Adipocyte (in vitro differentiated cells): ENCODE measurements around the gene RENBP.

Experiments used
- DNase-seq: peaks from one replicate; pipeline ENCODE4 v3.0.0-alpha.2; 2015; ENCODE audit warnings: low read depth
- H3K27me3 ChIP-seq: replicated peaks from 2 replicates; pipeline ENCODE4 v1.7.0; 2013; ENCODE audit warnings: mild to moderate bottlenecking, low read length, moderate library complexity; ENCODE audit not compliant: control insufficient read depth, insufficient read depth
- H3K36me3 ChIP-seq: 2 replicates; pipeline ENCODE4 v1.7.0; 2013; ENCODE audit warnings: low read length, mild to moderate bottlenecking, moderate library complexity; ENCODE audit not compliant: control insufficient read depth, insufficient read depth, severe bottlenecking
- H3K4me1 ChIP-seq: 2 replicates; pipeline ENCODE4 v1.7.0; 2013; ENCODE audit warnings: mild to moderate bottlenecking, low read length, moderate library complexity; ENCODE audit not compliant: control insufficient read depth, insufficient read depth
- H3K4me3 ChIP-seq: 2 replicates; pipeline ENCODE4 v1.7.0; 2013; ENCODE audit warnings: mild to moderate bottlenecking, low read length, moderate library complexity
- H3K9ac ChIP-seq: 2 replicates; pipeline ENCODE4 v1.7.0; 2013; ENCODE audit warnings: mild to moderate bottlenecking, low read length, moderate library complexity
- H3K9me3 ChIP-seq: 2 replicates; pipeline ENCODE4 v1.7.0; 2013; ENCODE audit warnings: mild to moderate bottlenecking, low read length, moderate library complexity; ENCODE audit not compliant: control insufficient read depth

RENBP gene

GRCh38 chrX:153969904-153970356 is 25.5 kb upstream of the RENBP start:
- Histone ChIP-seq H3K9me3 (no peaks in the 10 kb centered on the region), H3K27me3 (no peaks in the 10 kb centered on the region), H3K36me3 (no peaks in the 10 kb centered on the region), H3K4me1 (peaks cover 50% of the 10 kb centered on the region), H3K9ac (peak overlapping the region; percentile 100), H3K4me3 (peak overlapping the region; percentile 99)
- DNase-seq = peak; percentile 52

- DNase-seq = peak; percentile 22
- H3K4me1 ChIP-seq = peaks cover 44% of the 10 kb centered on the region
- no peaks in the 10 kb centered on the region for H3K36me3 ChIP-seq
- peak overlapping the region; percentile 100 for H3K9ac ChIP-seq
- no peaks in the 10 kb centered on the region for H3K27me3 ChIP-seq
- H3K4me3 ChIP-seq = peak overlapping the region; percentile 99
- no peaks in the 10 kb centered on the region for H3K9me3 ChIP-seq
Measured at GRCh38 chrX:153969125-153969903, 24.9 kb upstream of the RENBP start.

GRCh38 chrX:153968754-153969124 is 24.3 kb upstream of the RENBP start:
- H3K4me1 ChIP-seq = peaks cover 38% of the 10 kb centered on the region
- H3K36me3 ChIP-seq = peaks cover 3% of the 10 kb centered on the region
- H3K9ac ChIP-seq = peak overlapping the region; percentile 100
- peak; percentile 33 for DNase-seq
- H3K27me3 ChIP-seq = no peaks in the 10 kb centered on the region
- no peaks in the 10 kb centered on the region for H3K9me3 ChIP-seq
- H3K4me3 ChIP-seq = peak overlapping the region; percentile 99

GRCh38 chrX:153968255-153968654 is 23.8 kb upstream of the RENBP start:
- peak overlapping the region; percentile 100 for H3K9ac ChIP-seq

GRCh38 chrX:153967536-153968224 is 23.2 kb upstream of the RENBP start:
- H3K9ac ChIP-seq = peak overlapping the region; percentile 100
- no peak for DNase-seq
- no peaks in the 10 kb centered on the region for H3K9me3 ChIP-seq
- H3K4me1 ChIP-seq = peaks cover 32% of the 10 kb centered on the region
- no peaks in the 10 kb centered on the region for H3K27me3 ChIP-seq
- peak overlapping the region; percentile 3 for H3K4me3 ChIP-seq
- peaks cover 10% of the 10 kb centered on the region for H3K36me3 ChIP-seq

More at GRCh38 chrX:153968255-153968654, 23.8 kb upstream of the RENBP start:
- Histone ChIP-seq H3K9me3 (no peaks in the 10 kb centered on the region), H3K4me1 (peaks cover 33% of the 10 kb centered on the region), H3K4me3 (peak overlapping the region; percentile 99), H3K36me3 (peaks cover 5% of the 10 kb centered on the region), H3K27me3 (no peaks in the 10 kb centered on the region)
- DNase-seq = no peak

- no peaks in the 10 kb centered on the region for H3K9me3 ChIP-seq
- no peak for DNase-seq
- H3K36me3 ChIP-seq = peaks cover 17% of the 10 kb centered on the region
- no peak overlapping the region for H3K4me3 ChIP-seq
- H3K9ac ChIP-seq = no peak overlapping the region
- H3K4me1 ChIP-seq = peaks cover 32% of the 10 kb centered on the region
- no peaks in the 10 kb centered on the region for H3K27me3 ChIP-seq
Measured at GRCh38 chrX:153966841-153967535, 22.5 kb upstream of the RENBP start.

- peaks cover 24% of the 10 kb centered on the region for H3K36me3 ChIP-seq
- no peak overlapping the region for H3K4me3 ChIP-seq
- no peak for DNase-seq
- peaks cover 32% of the 10 kb centered on the region for H3K4me1 ChIP-seq
- H3K27me3 ChIP-seq = no peaks in the 10 kb centered on the region
- no peak overlapping the region for H3K9ac ChIP-seq
- no peaks in the 10 kb centered on the region for H3K9me3 ChIP-seq
Measured at GRCh38 chrX:153966283-153966688, 21.8 kb upstream of the RENBP start.

- Histone ChIP-seq H3K4me3 (no peak overlapping the region), H3K4me1 (peaks cover 32% of the 10 kb centered on the region), H3K9ac (no peak overlapping the region), H3K36me3 (peaks cover 33% of the 10 kb centered on the region), H3K27me3 (no peaks in the 10 kb centered on the region), H3K9me3 (no peaks in the 10 kb centered on the region)
- no peak for DNase-seq
Measured at GRCh38 chrX:153965406-153965805, 21.0 kb upstream of the RENBP start.

- Histone ChIP-seq H3K9me3 (no peaks in the 10 kb centered on the region), H3K4me3 (no peak overlapping the region), H3K27me3 (no peaks in the 10 kb centered on the region), H3K9ac (no peak overlapping the region), H3K36me3 (peaks cover 46% of the 10 kb centered on the region), H3K4me1 (peaks cover 28% of the 10 kb centered on the region)
- DNase-seq = no peak
Measured at GRCh38 chrX:153964105-153964504, 19.7 kb upstream of the RENBP start.

GRCh38 chrX:153963546-153963945 is 19.1 kb upstream of the RENBP start:
- Histone ChIP-seq H3K36me3 (peaks cover 52% of the 10 kb centered on the region), H3K4me3 (no peak overlapping the region), H3K9me3 (no peaks in the 10 kb centered on the region), H3K27me3 (no peaks in the 10 kb centered on the region), H3K9ac (no peak overlapping the region), H3K4me1 (peaks cover 22% of the 10 kb centered on the region)
- DNase-seq = no peak

- no peak for DNase-seq
- Histone ChIP-seq H3K27me3 (no peaks in the 10 kb centered on the region), H3K4me1 (peaks cover 3% of the 10 kb centered on the region), H3K4me3 (no peak overlapping the region), H3K9ac (no peak overlapping the region), H3K36me3 (peaks cover 74% of the 10 kb centered on the region), H3K9me3 (no peaks in the 10 kb centered on the region)
Measured at GRCh38 chrX:153961292-153961691, 16.8 kb upstream of the RENBP start.
